HG03558 (cell line): Measurements from ENCODE around the gene INTS11.

Experiments
- ATAC-seq: cut with Tn5 transposase; IDR thresholded peaks from one replicate; pipeline ENCODE4 v1.9.1; 2021; ENCODE audit warnings: moderate number of reproducible peaks; ENCODE audit not compliant: unreplicated experiment; ENCODE audit errors: extremely low read depth

Gene INTS11

GRCh38 chr1:1274299-1274930 is 50.0 kb downstream of the INTS11 start:
- ATAC-seq, result no peak

DNA sequence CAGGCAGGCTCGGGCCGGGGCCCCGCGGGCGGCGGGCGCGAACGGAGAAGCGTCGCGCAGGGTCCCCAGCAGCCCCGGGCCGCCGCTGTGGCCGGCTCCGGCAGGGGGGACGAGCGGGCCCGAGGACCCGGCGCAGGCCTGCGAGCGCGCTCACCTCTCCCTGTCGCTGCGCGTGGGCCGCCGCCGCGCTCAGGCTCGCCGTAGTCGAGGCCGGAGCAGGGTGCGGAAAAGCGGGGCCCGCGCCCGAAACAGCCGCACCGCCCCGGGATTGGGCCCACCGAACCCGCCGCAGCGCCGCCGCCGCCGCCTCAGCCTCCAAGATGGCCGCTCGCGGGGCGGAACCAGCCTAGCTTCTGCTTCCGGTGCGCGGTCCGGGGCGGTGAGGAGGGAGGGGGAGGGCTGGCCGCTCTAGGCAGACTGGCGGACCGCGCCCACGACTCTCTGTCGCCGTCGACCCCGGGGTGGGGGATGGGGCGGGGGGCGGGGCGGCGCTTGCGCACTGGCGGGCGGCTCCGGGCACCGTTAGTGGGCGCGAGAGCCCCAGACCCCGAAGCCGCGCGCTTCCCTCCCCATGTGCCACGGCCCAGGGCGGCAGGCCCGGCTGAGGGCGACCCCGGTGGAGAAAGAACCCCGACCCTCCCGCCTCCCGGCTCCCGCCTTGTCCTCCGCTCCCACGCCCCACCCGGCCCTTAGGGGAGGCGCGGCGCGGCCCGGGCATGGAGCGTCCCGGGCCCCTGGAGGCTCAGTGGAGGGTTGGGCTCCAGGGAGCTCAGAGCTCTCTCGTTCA is 50.8 kb downstream of the INTS11 start, which contains the start of gene UBE2J2:
Gene UBE2J2, minus strand, starts transcription at position 343 of the 787 bp plus-strand sequence. CDS start 5,862 bp downstream, outside the sequence.
- ATAC-seq, result no peak

DNA sequence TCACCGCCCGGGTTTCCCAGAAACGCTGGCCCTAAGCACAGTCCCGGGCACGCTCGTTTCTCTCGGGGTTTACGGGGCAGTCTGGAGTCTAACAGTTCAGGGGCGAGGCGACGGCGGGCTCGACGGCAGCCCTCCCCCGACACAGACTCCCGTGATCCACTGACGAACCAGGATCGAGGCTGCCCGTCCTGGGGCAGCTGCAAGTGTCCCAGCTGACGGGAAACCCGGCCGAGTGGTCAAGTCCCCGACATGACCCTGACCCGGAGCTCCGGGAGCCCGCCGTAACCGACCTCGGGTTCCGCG is 51.3 kb downstream of the INTS11 start:
- no peak for ATAC-seq

DNA sequence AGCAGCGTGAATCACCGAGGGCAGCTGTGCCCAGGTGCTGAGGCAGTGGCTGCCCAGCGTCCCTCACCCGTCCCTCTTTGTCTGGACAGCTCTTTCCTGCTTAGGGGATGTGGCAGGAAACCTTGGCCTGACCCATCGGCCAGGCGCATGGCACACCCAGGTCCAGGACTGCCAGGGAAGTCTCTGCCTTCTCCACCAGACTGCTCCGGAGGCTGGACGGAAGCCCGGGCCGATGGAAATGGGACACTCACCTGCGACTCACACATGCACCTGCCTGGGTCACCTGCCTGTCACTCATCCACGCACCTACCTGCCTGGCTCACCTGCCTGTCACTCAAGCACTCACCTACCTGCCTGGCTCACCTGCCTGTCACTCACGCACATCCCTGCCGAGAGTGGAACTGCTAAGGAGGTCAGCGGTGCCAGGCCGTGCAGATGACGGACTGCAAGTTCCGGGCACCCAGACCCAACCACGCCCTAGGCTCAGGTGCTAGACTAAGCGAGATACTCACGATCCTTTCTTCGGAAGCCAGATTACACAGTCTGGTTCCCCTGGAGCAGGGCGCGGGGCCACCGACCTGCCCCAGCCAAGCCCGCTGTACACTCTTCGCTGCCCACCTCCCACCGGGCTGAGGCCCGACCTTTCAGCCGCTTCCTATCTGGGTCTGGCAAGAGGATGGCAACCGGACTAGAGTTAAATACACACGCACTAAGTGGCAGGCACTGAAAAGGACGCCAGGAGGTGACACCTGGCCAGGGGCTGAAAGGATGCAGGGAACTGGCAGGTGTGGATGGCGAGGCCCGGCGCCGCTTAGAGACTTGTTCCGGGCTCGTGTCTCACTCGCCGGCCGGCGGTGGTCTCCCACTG is 51.9 kb downstream of the INTS11 start:
- no peak for ATAC-seq

- ATAC-seq, result no peak
These were observed 53.6 kb downstream of the INTS11 start for GRCh38 chr1:1270813-1271212.

DNA sequence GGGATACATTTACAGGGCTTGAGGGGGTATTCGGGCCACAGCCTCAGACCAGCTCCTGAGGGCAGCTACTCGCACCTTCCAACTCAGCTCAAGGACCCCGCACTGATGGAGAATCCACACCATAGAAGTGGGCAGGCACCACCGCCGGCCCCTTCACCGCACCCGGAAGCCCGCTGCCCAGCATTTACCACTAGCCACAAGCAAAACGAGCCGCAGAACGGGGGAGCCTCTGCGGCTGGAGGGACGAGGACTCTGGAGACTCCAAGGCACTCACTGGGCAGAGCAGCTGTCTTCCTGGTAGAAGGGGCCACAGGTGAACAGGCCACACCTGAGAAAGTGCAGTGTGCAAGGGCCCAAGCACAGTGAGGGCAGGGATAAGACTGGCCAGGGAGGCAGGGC is 56.2 kb downstream of the INTS11 start:
- no peak for ATAC-seq

DNA sequence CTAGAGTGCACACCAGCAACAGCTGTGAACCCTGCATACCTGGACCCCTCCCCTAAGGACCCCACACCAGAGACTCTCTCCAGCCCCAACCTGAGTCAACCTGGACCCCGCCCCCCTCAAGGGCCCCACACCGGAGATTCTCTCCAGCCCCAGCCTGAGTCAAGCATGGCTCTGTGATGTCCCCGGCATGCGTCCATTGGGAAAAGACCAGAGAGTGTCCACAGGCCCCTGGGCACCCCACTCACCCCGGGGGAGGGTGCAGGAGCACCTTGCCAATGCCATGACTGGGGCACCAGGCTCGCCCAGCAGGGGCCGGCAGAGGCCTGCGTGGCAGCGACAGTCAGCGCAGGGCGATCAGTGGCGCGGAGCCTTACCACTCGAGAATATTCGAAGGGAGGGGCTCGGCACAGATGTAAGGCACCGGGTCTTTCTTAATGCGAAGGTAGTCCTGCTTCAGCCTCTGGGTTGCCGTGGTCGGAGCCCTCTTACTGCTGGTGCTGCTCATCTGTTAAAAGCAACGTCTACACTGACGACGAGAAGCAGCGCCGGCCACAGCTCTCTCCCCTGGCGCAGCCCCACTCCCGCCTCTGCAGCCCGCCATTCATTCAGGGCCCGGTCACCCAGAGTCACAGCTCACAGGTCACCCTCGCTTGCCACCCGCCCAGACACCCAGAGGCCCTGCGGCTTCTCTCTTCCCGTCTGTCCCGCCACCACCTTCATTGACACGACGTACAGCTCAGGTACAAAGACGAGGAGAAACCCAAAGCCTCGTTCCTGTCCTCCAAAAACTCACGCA is 56.8 kb downstream of the INTS11 start:
- ATAC-seq, result no peak

GRCh38 chr1:1264868-1265272 is 59.6 kb downstream of the INTS11 start:
- ATAC-seq, result no peak

- no peak for ATAC-seq
These were observed 60.4 kb downstream of the INTS11 start for GRCh38 chr1:1264026-1264425.

DNA sequence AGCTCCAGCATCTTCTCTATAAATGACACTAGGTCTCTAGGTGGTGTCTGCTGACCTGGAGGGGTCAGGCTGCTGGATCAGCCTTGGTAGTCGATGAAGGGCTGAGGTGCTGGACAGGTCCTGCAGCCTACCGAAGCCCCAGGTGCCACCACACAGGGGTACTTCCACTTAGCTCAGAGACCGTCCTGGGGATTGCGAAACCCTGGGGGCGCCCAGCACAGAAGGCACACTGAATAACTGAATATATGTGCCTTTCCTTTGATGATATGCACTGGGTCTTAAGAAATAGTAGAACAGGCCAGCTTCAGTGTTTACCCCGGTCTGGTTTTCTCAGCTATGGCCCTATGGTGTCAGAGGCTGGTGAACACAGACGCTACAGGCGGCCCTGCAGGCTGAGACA is 61.7 kb downstream of the INTS11 start:
- ATAC-seq, result no peak

DNA sequence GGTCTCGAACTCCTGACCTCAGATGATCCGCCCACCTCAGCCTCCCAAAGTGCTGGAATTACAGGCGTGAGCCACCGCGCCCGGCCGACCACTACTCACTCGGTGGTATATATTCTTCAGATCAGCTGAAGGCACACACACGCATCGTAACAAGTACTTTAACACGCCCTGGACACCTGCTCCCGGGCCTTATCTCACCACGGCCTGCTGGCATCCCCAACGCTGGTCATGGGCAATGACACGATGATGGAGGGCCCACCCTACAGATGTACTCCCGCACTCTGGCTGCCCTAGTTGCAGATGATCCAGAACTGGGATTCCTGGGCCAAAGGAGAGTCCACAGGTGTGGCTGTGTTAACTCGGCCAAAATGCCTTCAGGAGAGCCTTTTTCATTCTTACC is 62.4 kb downstream of the INTS11 start:
- no peak for ATAC-seq
